ENCODE measurements around the gene FBXO10. TPM values are rescaled to one million over a fixed set of nuclear protein-coding genes. Genes with fewer than 3 reads are reported as not detected.
"Not testable (repeated sequence)": the region's sequence is repeated elsewhere in the genome, so short reads cannot be mapped to it uniquely, and the experiment has no call there.

The FBXO10 gene
- total RNA-seq, 1 experiment from 2014 or later: 34.1 TPM

- DNase-seq (ENCODE audit: low read depth): not testable (repeated sequence)
Observed at GRCh38 chr9:37477987-37478619, 98.1 kb downstream of the FBXO10 start.

- DNase-seq (ENCODE audit: low read depth): not testable (repeated sequence)
Observed at GRCh38 chr9:37477443-37477842, 98.7 kb downstream of the FBXO10 start.

GRCh38 chr9:37476930-37477329, 99.2 kb downstream of the FBXO10 start:
- DNase-seq (ENCODE audit: low read depth): no peak

- DNase-seq (ENCODE audit: low read depth): no peak
Observed at GRCh38 chr9:37474438-37474837, 101.7 kb downstream of the FBXO10 start.

- not testable (repeated sequence) for DNase-seq (ENCODE audit: low read depth)
Observed at GRCh38 chr9:37473982-37474381, 102.2 kb downstream of the FBXO10 start.

- peak; percentile 94 for DNase-seq (ENCODE audit: low read depth)
Observed at GRCh38 chr9:37471942-37472684, 104.1 kb downstream of the FBXO10 start.

- no peak for DNase-seq (ENCODE audit: low read depth)
Observed at GRCh38 chr9:37468620-37469019, 107.6 kb downstream of the FBXO10 start.

GRCh38 chr9:37467530-37467929, 108.7 kb downstream of the FBXO10 start:
- DNase-seq (ENCODE audit: low read depth): not testable (repeated sequence)

- peak; percentile 87 for DNase-seq (ENCODE audit: low read depth)
Observed at GRCh38 chr9:37466037-37466709, 110.0 kb downstream of the FBXO10 start.

GRCh38 chr9:37465249-37466036, 110.7 kb downstream of the FBXO10 start, which contains the start of gene ZBTB5:
Gene ZBTB5, minus strand, starts transcription at chr9:37465450. Its CDS starts 22,899 bp downstream, at chr9:37442551.
- peak; percentile 100 for DNase-seq (ENCODE audit: low read depth)

GRCh38 chr9:37464426-37465248, 111.5 kb downstream of the FBXO10 start:
- DNase-seq (ENCODE audit: low read depth): no peak

GRCh38 chr9:37464006-37464405, 112.2 kb downstream of the FBXO10 start:
- DNase-seq (ENCODE audit: low read depth): no peak

Other genes with a start within 250 kb of the FBXO10 start
- 195 and 217 TPM in 2 replicates for gene GRHPR, start 153.7 kb downstream of the FBXO10 start, total RNA-seq (2014; rRNA removed)
- gene ZBTB5, start 110.9 kb downstream of the FBXO10 start, total RNA-seq (2014; rRNA removed): 6.7 and 6.9 TPM in 2 replicates
- 31.7 and 32.8 TPM in 2 replicates for gene POLR1E, start 90.4 kb downstream of the FBXO10 start, total RNA-seq (2014; rRNA removed)
- 167 and 190 TPM in 2 replicates for gene TOMM5, start 16.2 kb upstream of the FBXO10 start, total RNA-seq (2014; rRNA removed)
- 0.38 and 1.1 TPM in 2 replicates for gene FRMPD1, start 74.6 kb upstream of the FBXO10 start, total RNA-seq (2014; rRNA removed)
- gene TRMT10B, start 177.4 kb upstream of the FBXO10 start, total RNA-seq (2014; rRNA removed): 1.2 and 2.0 TPM in 2 replicates
- 49.3 and 52.8 TPM in 2 replicates for gene EXOSC3, start 208.7 kb upstream of the FBXO10 start, total RNA-seq (2014; rRNA removed)
- 16.9 and 17.3 TPM in 2 replicates for gene DCAF10, start 224.4 kb upstream of the FBXO10 start, total RNA-seq (2014; rRNA removed)

Measured in LHCN-M2 (cell line).